Right ventricle myocardium inferior (tissue), 1 donor: Measurements from ENCODE around the gene KRTAP10-9. TPM values are rescaled to one million over a fixed set of nuclear protein-coding genes. Genes with fewer than 3 reads are reported as not detected.
"Not testable (repeated sequence)": the region's sequence is repeated elsewhere in the genome, so short reads cannot be mapped to it uniquely, and the experiment has no call there.

Experiments used
- ATAC-seq: fragments of 200-7000 bp; cut with Tn5 transposase; one replicate; pipeline ENCODE4 v1.9.1; 2020; ENCODE audit warnings: mild to moderate bottlenecking, moderate library complexity
- DNase-seq: peaks from one replicate; pipeline ENCODE4 v3.0.0; 2021; ENCODE audit errors: missing footprints
- intact Hi-C: fragments of 100-400 bp; cut with DNase I; formaldehyde crosslinking; loops from one replicate; pipeline ENCODE4 v1.11.0; 2022
- total RNA-seq: library from RNA; stranded (reverse); fragmentation: NEBNext Ultra II Directional; extraction: Animal tissue kit (Norgen Biotek cat#: 25700); gene quantifications from one replicate; pipeline ENCODE4 v1.2.1, GENCODE V29; 2021
- donor health status: DM: no; HTN: yes; CAD: no; lungs with severe emphysema.

The KRTAP10-9 gene
- total RNA-seq, 1 donor from 2014 or later: not detected

DNA sequence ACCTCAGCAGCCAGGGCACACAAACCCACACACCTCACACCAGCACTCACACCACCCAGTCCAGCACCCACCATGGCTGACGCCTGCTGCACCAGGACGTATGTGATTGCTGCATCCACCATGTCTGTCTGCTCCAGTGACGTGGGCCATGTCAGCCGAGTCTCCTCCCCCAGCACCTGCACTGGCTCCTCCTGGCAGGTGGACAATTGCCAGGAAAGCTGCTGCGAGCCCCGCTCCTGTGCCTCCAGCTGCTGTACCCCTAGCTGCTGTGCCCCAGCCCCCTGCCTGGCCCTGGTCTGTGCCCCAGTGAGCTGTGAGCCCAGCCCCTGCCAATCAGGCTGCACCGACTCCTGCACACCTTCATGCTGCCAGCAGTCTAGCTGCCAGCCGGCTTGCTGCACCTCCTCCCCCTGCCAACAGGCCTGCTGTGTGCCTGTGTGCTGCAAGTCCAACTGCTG, 14.8 kb upstream of the KRTAP10-9 start, which contains the start of gene KRTAP10-8:
TSS of gene KRTAP10-8 (plus strand) at position 51 of the 458 bp plus-strand sequence. CDS start at position 73, 22 bp downstream.
- intact Hi-C loops: loop anchor here (10.0 kb wide), 1 partner anchor 133 kb away; no protein-coding TSS in a partner anchor
- DNase-seq (no peak), ATAC-seq (no peak)

- DNase-seq (peak; percentile 69), ATAC-seq (no peak)
- intact Hi-C loops: loop anchor here (10.0 kb wide), 1 partner anchor 132 kb away; no protein-coding TSS in a partner anchor
Measured at GRCh38 chr21:44612669-44613229, 14.1 kb upstream of the KRTAP10-9 start.

DNA sequence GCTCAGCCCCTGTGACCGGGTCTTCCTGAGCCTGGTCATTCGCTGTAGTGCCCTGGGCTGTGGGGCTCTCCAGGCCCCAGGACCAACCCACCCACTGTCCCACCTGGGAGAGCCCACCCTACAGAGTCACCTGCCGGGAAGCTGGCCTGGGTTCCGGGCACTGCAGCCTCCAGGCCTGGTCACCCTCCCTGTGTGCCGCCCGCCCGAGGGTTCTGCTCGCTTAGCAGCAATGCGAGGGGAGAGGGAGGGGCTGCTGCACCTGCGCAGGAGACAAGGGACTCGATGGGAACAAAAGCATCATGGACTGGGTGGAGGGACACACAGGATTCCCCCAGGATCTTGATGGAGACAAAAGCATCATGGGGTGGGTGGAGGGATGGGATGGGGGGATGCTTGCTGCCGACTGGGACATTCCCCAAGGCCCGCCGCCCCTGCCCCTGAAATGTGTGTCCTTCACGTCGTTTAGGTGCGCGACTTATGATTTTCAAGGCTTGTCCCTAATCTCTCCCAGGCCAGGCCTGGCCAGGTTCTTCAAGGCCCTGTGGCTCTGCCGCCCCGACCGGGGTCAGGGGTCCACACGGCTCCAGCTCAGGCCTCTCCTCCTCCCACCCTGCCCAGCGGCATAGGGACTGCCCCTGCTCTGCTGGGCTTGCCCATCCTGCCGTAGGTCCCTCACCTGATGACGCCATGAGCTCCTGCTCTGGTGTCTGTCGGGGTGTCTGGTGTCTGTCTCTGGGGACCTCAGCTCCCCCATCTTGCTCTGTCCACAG, 13.3 kb upstream of the KRTAP10-9 start:
- no peak for ATAC-seq
- intact Hi-C loops: loop anchor here (10.0 kb wide), 1 partner anchor 131 kb away; no protein-coding TSS in a partner anchor

GRCh38 chr21:44614161-44614631, 12.7 kb upstream of the KRTAP10-9 start:
- DNase-seq (peak; percentile 62), ATAC-seq (no peak)
- intact Hi-C loops: loop anchor here (10.0 kb wide), 1 partner anchor 131 kb away; no protein-coding TSS in a partner anchor

More for the DNA sequence above, 13.3 kb upstream of the KRTAP10-9 start:
- no peak for DNase-seq

DNA sequence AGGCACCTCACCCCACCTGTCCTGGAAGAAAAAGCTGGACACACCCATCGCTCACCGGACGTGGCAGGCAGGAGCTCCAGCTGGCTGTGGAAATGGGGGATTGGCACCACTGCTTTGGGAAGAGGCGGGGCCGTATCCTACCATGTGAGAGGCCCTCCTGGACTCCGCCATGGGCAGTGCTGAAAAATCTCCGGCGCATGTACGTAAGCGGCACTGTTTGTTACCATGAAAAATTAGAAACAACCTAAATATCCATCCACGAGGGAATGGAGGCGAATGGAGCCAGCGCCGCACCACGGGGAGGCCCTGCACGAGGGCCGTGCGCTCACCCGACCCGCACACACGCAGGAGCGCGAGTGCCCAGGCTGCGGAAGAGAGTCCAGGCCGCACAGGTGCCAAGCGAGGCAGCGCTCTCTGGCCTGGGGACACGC, 11.9 kb upstream of the KRTAP10-9 start:
- DNase-seq: no peak
- intact Hi-C loops: loop anchor here (10.0 kb wide), 1 partner anchor 130 kb away; no protein-coding TSS in a partner anchor
- ATAC-seq: no peak

DNA sequence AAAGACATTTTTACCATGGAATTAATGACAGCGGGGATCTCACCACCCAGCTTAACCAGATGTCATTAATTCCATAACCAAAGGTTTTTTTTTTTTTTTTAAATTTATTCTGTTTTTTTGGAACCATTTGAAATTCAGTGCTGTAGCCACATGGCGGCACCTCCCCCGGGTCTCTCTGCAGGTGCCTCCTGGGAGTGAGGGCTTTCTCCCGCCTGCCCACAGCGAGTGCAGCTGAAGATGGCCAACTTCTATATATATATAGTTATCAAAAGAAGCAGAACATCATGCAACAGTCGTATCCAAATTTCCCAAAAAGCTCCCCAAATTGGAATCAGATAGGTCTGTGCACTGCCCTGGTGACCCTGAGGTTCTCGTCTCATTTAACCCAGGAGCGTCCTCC, 11.4 kb upstream of the KRTAP10-9 start:
- intact Hi-C loops: loop anchor here (10.0 kb wide), 1 partner anchor 129 kb away; no protein-coding TSS in a partner anchor
- DNase-seq (no peak), ATAC-seq (no peak)

DNA sequence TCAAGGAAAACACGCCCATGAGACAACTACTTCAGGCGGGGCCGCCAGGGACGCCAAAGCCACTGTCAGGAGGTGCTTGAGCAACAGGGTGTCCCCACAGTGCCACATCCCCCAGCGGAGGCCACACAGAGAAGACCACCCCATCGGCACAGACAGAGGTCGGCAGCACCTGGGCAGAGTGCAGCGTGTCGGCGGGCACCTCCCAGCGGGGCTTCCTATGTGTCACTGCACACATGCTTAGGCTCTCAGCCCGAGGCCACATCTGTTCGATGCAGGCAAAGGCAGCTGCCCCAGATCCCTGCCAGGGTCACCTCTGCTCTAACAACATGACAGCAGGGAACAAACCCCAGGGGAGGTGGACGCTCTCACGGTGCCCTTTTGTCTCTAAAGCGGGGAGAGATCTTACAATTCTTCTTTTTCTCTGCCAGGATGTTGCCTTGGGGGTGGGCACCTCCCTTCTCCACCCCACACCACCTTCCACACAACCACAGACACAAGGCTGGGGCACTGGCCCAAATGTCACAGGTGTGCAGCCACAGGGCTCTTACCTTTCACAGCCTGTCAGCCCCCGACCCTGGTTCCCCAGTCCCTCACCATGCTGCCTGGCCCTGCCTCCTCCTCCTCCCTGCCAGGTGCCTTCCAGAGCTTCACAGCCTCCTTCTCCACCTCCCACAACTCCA, 10.8 kb upstream of the KRTAP10-9 start:
- DNase-seq (no peak), ATAC-seq (no peak)
- intact Hi-C loops: loop anchor here (10.0 kb wide), 1 partner anchor 129 kb away; no protein-coding TSS in a partner anchor

DNA sequence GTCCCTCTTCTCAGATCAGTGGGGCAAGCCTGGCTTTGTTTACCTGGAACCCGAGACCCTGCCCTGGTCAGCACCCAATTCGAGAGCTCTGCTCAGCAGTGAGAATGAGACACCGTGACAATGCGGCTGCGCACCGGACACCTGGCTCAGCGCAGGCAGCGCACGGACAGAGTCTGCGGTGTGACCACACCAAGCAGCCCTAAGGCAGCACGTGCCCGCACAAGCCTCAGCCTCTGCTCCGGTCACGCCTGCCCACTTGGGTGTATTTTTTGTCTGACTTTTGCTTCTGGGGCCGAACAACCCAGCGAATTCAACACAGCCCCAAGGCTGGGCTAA, 10.3 kb upstream of the KRTAP10-9 start:
- DNase-seq (no peak), ATAC-seq (no peak)
- intact Hi-C loops: loop anchor here (10.0 kb wide), 1 partner anchor 128 kb away; no protein-coding TSS in a partner anchor

DNA sequence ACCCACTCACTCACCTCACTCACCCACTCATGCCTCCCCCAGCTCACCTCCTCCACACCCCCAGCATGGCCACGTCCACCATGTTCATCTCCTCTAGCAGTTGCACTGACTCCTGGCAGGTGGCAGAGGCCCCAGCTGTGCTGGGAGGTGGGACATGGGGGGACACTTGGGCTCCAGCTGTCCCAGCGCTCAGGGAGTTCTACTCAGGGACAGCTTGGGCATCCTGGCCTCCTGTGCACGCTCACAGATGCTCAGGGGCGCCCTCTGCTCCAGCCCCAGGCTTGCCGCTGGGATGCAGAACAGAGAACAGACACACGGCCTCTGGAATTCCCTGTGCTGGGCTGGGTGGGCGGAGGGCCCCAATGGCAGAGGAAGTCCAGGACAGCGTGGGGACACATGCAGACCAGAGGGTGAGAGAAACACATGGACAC, 9.8 kb upstream of the KRTAP10-9 start:
- ATAC-seq (no peak), DNase-seq (peak; percentile 43)
- intact Hi-C loops: loop anchor here (10.0 kb wide), 1 partner anchor 128 kb away; no protein-coding TSS in a partner anchor

- intact Hi-C loops: loop anchor here (10.0 kb wide), 1 partner anchor 126 kb away; no protein-coding TSS in a partner anchor
- peak; percentile 77 for ATAC-seq
Measured at GRCh38 chr21:44618504-44618903, 8.4 kb upstream of the KRTAP10-9 start.

GRCh38 chr21:44618909-44619308, 8.0 kb upstream of the KRTAP10-9 start:
- no peak for ATAC-seq
- no peak for DNase-seq
- intact Hi-C loops: loop anchor here (10.0 kb wide), 1 partner anchor 126 kb away; no protein-coding TSS in a partner anchor

More at GRCh38 chr21:44618504-44618903, 8.4 kb upstream of the KRTAP10-9 start:
- DNase-seq: peak; percentile 77

- intact Hi-C loops: loop anchor here (10.0 kb wide), 1 partner anchor 125 kb away; no protein-coding TSS in a partner anchor
- DNase-seq (no peak), ATAC-seq (no peak)
Measured at GRCh38 chr21:44619886-44620285, 7.0 kb upstream of the KRTAP10-9 start.

DNA sequence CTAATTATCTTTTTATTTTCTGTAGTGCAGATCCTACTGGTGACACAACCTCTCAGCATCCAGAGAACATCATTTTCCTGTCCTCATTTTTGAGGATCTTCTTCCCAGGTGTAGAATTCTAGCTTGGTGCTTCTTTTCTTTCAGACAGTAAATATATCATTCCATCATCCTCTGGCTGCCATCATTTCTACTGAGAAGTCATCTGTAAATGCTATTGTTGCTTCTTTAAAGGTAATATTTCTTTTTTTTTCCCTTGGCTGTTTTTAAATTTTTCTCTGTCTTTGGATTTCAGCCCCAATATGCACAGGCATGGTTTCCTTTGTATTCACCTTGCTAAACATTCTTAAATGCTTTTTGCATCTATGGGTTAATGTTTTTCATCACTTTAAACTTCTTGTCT, 3.3 kb upstream of the KRTAP10-9 start:
- no peak for ATAC-seq
- intact Hi-C loops: no loop called here
- DNase-seq: no peak

DNA sequence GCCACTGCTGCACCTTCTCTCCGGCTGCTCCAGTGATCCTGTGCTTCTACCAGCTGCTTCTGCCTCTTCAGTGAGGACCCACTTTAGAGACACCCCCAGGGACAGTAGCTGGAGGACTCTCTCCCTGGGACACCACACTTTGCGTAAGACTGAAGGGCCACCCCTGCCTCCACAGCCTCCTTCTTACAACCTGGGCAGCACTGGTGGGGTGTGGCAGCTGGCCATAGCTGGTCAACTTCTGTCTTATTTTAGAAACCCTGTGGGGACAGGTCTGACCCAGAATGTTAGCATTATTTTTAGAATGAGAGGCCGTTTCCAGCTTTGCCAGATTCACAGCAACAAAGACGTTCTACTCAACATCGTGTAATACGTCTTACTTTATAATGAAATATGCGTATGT, 1.1 kb upstream of the KRTAP10-9 start:
- DNase-seq (no peak), ATAC-seq (no peak)

DNA sequence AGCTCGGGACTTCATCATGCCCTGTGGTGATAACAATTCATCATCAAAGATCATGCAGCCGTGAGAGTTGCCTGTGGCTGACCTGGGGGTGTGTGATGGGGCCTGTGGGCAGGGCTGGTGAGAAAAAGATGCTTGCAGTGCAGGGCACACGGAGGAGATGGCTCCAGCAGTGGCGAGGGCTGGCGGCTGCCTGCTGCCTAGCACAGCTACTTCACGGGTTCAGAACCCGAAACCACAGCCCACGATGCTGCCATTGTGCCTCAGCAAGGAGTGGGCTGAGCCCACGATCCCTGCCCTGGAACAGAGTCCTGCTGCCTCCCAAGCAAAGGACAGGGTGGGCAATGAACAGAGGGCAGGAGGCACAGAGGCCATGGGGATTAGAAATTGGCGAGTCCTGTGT, 631 bp upstream of the KRTAP10-9 start:
- ATAC-seq (no peak), DNase-seq (no peak)
- intact Hi-C loops: no loop called here

More for the DNA sequence above, 1.1 kb upstream of the KRTAP10-9 start:
- intact Hi-C loops: no loop called here

- intact Hi-C loops, DNase-seq, ATAC-seq: not testable (repeated sequence)
Measured at GRCh38 chr21:44627181-44627822, 409 bp downstream of the KRTAP10-9 start.

GRCh38 chr21:44627831-44628233, 939 bp downstream of the KRTAP10-9 start:
- ATAC-seq, intact Hi-C loops, DNase-seq: not testable (repeated sequence)
